HG03135 (cell line): ENCODE data around the gene H1-8.
"Not testable (repeated sequence)": the region's sequence is repeated elsewhere in the genome, so short reads cannot be mapped to it uniquely, and the experiment has no call there.

Experiments used
- ATAC-seq: cut with Tn5 transposase; IDR thresholded peaks from one replicate; pipeline ENCODE4 v1.9.1; 2021; ENCODE audit warnings: mild to moderate bottlenecking, moderate library complexity; ENCODE audit not compliant: unreplicated experiment

Gene H1-8, protein sequence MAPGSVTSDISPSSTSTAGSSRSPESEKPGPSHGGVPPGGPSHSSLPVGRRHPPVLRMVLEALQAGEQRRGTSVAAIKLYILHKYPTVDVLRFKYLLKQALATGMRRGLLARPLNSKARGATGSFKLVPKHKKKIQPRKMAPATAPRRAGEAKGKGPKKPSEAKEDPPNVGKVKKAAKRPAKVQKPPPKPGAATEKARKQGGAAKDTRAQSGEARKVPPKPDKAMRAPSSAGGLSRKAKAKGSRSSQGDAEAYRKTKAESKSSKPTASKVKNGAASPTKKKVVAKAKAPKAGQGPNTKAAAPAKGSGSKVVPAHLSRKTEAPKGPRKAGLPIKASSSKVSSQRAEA

GRCh38 chr3:129543156-129543790, at the start of gene H1-8:
Gene H1-8, plus strand, starts transcription at chr3:129543175. Its CDS starts 44 bp downstream, at chr3:129543219.
- no peak for ATAC-seq

- ATAC-seq: no peak
Observed at GRCh38 chr3:129493206-129493605, 49.8 kb upstream of the H1-8 start.

DNA sequence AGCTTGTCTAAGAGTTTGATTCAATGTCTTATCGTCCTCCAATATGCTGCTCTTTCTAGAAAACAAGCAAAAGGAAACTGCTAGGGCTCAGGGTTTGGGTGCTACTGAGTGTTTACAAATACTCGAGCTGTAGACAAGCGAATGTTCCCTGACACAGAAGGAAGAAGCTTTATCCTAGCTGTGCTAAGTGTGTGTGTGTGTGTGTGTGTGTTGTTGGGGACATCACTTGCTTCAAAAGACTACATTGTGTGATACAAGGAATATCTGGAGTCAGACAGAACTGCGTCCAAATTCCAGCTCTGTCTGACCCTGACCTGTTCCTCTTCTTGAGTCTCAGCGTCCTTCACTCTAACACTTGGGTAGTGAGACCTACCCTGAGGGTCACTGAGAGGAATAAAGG, 48.5 kb upstream of the H1-8 start:
- ATAC-seq: not testable (repeated sequence)

- ATAC-seq: not testable (repeated sequence)
Observed at GRCh38 chr3:129495006-129495639, 47.9 kb upstream of the H1-8 start.

- ATAC-seq: not testable (repeated sequence)
Observed at GRCh38 chr3:129497876-129498275, 45.1 kb upstream of the H1-8 start.

DNA sequence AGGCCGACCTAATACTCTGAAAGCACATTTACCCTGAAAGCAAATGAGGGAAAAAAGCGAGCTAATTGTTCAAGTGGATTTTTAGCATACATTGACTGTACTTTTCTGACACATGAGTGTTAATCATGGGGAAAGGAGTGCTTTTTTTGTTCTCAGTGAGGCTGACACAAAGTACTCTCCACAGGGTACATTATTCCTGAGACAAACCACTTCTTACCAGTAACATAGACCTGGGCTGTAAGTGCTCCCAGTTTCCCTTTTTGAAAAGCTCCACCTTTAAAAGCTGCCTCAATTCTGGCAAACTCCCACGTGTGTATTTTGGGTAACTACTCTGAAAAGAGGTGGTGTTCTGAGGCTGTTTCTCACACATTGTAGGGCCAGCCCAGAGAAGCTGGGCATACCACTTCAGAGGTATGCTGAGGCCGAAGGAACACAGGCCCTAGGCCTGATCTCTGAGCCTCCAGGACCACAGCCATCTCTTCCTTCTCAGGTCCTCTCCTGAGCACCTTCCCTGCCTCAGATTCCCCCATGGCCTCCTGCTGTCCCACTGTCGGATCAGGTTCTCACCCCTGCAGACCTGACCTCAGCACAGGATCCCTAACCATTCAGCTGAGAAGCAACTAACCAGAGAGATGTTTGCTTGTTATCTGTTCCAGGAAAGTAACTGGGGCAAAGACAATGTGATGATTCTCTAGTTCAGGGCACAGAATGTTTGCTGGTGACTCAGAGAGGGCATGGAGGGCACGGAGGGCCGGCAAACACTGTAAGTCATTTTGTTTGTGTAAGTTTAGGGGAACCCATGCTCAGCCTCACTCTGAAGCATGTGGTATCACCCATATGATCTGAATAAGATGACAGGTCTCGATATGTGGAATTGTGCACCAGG, 44.1 kb upstream of the H1-8 start:
- not testable (repeated sequence) for ATAC-seq

- not testable (repeated sequence) for ATAC-seq
Observed at GRCh38 chr3:129499604-129500333, 43.2 kb upstream of the H1-8 start.

- no peak for ATAC-seq
Observed at GRCh38 chr3:129500334-129500658, 42.7 kb upstream of the H1-8 start.

- no peak for ATAC-seq
Observed at GRCh38 chr3:129501630-129502029, 41.3 kb upstream of the H1-8 start.

DNA sequence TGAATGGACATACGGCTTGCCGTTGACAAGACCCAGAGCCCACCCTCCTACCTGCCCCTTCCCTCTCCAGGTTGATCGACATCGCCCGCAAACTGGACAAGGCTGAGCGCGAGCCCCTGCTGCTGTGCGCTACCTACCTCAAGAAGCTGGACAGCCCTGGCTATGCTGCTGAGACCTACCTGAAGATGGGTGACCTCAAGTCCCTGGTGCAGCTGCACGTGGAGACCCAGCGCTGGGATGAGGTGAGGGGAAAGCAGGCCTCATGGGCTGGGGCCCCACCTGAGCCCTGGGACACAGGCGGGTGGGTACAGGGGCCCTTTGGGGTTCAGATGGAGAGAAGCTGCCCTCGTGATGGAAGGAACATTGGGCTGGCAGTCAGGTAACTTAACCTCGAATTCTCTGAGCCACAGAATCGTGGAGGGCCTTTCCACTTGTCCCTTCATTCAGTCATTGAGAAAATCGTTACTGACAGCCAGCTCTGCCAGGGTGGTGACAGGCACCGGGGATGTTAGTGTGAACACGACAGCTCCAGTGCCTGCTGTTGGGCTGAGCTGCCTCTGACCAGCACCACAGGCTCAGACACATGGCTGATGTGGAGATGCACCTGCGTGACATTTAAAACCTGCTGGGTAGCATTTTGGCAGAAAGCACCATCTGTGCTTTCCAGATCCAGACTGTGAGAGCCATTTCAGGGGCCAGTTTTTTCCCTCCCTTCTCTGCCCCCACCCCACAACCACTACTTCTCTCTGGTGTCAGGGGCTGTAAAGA, 40.1 kb upstream of the H1-8 start:
- ATAC-seq: no peak

GRCh38 chr3:129503471-129504291, 39.3 kb upstream of the H1-8 start:
- ATAC-seq: no peak

DNA sequence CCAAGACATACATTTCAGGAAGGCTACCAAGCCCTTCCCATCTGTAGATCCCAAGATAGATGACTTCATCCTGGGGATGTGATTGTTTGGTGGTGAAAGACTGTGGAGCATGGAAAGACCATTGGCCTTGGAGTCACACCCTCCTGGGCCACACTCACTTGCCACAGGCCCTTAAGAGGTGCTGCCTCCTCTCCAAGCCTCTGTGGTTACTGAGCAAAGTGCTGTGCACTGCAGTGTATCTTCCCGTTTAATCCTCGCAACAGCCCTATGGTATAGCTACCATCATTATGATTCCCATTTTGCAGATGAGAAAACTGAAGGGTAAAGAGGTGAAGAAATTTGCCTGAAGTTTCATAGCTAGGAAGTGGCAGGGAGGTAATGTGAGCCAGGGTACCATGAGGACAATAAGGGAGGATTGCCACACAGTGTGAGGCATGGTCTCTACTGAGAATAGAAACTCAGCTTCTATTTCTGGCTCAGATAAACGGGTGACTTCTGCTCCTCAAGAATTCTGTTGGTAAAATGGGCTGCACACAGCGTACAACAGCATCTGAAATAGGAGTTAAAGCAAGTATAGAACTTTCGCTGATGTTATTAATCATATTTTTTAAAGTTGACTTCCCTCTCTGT, 38.4 kb upstream of the H1-8 start:
- no peak for ATAC-seq

- ATAC-seq: no peak
Observed at GRCh38 chr3:129505341-129505740, 37.6 kb upstream of the H1-8 start.

DNA sequence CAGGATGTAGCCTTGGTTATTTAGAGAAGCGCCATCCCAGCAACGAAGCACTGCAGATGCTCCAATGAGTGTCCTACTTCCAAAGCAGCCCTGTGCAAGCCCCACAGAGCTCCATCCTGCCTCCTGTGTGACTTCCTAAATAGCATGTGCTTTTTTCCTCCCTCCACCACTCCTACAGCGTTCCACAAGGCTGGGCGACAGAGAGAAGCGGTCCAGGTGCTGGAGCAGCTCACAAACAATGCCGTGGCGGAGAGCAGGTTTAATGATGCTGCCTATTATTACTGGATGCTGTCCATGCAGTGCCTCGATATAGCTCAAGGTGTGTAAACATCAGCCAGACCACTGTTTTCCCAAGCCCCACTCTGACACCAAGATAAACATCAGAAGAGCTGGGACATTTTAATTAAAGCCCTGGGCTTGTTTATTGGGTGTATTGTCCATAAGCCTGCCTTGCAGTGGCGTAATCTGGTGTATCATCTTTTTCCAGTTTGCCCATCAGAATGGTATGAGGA, 36.7 kb upstream of the H1-8 start:
- ATAC-seq: no peak

GRCh38 chr3:129507181-129507831, 35.7 kb upstream of the H1-8 start:
- ATAC-seq: no peak

DNA sequence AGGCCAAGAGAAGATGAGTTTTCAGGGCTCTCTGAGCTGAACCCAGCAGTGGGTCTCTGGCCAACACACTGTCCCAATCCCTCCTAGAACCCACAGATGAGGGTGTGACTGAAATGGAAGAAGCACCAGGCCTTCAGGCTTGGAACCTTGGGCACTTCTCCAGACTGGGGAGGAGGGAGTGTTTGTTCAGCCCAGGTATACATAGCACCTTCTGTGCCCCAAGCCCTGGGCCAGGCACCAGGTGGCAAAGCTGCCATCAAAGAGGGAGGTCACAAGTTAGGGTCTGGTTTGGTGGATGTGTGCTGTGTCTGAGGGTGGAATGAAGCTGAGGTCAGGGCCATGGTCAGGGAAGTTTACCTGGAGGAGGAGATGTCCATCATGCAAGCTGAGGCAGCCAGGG, 30.4 kb upstream of the H1-8 start:
- no peak for ATAC-seq

GRCh38 chr3:129513705-129514104, 29.3 kb upstream of the H1-8 start:
- ATAC-seq: no peak

GRCh38 chr3:129514110-129514509, 28.9 kb upstream of the H1-8 start:
- no peak for ATAC-seq
